Astrocyte (in vitro differentiated cells and primary cell): Measurements from ENCODE around the gene STX4. TPM values are rescaled to one million over a fixed set of nuclear protein-coding genes. Genes with fewer than 3 reads are reported as not detected.

Experiments
- DNase-seq: peaks from one replicate; pipeline ENCODE4 v3.0.0-alpha.2; 2010; ENCODE audit warnings: low read depth
- FAIRE-seq: peaks from 2 replicates; lab custom pipeline; 2011; peaks lifted over from hg19 to GRCh38; lab: Jason Lieb, UNC
- H2AFZ ChIP-seq: 2 replicates; pipeline ENCODE4 v1.6.0; 2012; ENCODE audit warnings: low read depth, low read length, inconsistent platforms
- H3K27ac ChIP-seq: 2 replicates; pipeline ENCODE4 v1.5.1; 2011; ENCODE audit warnings: low read depth, low read length, inconsistent platforms
- H3K27me3 ChIP-seq: 2 replicates; pipeline ENCODE4 v1.6.0; 2011; ENCODE audit warnings: low read length, inconsistent platforms; ENCODE audit not compliant: insufficient read depth
- H3K36me3 ChIP-seq: 2 replicates; pipeline ENCODE4 v1.5.1; 2011; ENCODE audit warnings: low read length, inconsistent platforms; ENCODE audit not compliant: insufficient read depth
- H3K4me1 ChIP-seq: 2 replicates; pipeline ENCODE4 v1.5.1; 2011; ENCODE audit warnings: low read length, inconsistent platforms; ENCODE audit not compliant: insufficient read depth
- H3K4me2 ChIP-seq: 2 replicates; pipeline ENCODE4 v1.6.0; 2012; ENCODE audit warnings: low read length, inconsistent platforms
- H3K4me3 ChIP-seq: 2 replicates; pipeline ENCODE4 v1.5.1; 2011; ENCODE audit warnings: low read depth, mild to moderate bottlenecking, low read length, inconsistent platforms; ENCODE audit not compliant: insufficient read depth
- H3K79me2 ChIP-seq: 2 replicates; pipeline ENCODE4 v1.6.0; 2012; ENCODE audit warnings: mild to moderate bottlenecking, low read length, inconsistent platforms; ENCODE audit not compliant: insufficient read depth
- H3K9ac ChIP-seq: 2 replicates; pipeline ENCODE4 v1.6.0; 2012; ENCODE audit warnings: mild to moderate bottlenecking, low read length, inconsistent platforms
- H3K9me3 ChIP-seq: 2 replicates; pipeline ENCODE4 v1.5.1; 2012; ENCODE audit warnings: low read depth, mild to moderate bottlenecking, low read length, inconsistent platforms; ENCODE audit not compliant: insufficient read depth
- H4K20me1 ChIP-seq: 2 replicates; pipeline ENCODE4 v1.6.0; 2012; ENCODE audit warnings: low read length, inconsistent platforms; ENCODE audit not compliant: insufficient read depth
- H3K27ac Mint-ChIP-seq: one replicate; pipeline ENCODE4 v1.8.0; 2021; ENCODE audit warnings: mild to moderate bottlenecking, mixed read lengths; ENCODE audit not compliant: unreplicated experiment
- H3K27me3 Mint-ChIP-seq: one replicate; pipeline ENCODE4 v1.8.0; 2021; ENCODE audit warnings: low read depth, mixed read lengths; ENCODE audit not compliant: unreplicated experiment
- H3K36me3 Mint-ChIP-seq: one replicate; pipeline ENCODE4 v1.8.0; 2021; ENCODE audit warnings: low read depth, mixed read lengths; ENCODE audit not compliant: unreplicated experiment
- H3K4me1 Mint-ChIP-seq: one replicate; pipeline ENCODE4 v1.8.0; 2021; ENCODE audit warnings: low read depth, mixed read lengths; ENCODE audit not compliant: unreplicated experiment
- H3K4me3 Mint-ChIP-seq: one replicate; pipeline ENCODE4 v1.8.0; 2021; ENCODE audit warnings: mild to moderate bottlenecking, moderate library complexity, mixed read lengths; ENCODE audit not compliant: unreplicated experiment
- H3K9me3 Mint-ChIP-seq: one replicate; pipeline ENCODE4 v1.8.0; 2021; ENCODE audit warnings: mild to moderate bottlenecking, mixed read lengths; ENCODE audit not compliant: unreplicated experiment
- CTCF ChIP-seq: IDR thresholded peaks from 2 replicates; pipeline ENCODE4 v1.5.1; 2011; ENCODE audit warnings: low read depth, mild to moderate bottlenecking, inconsistent platforms, low read length, moderate library complexity; ENCODE audit not compliant: insufficient read depth
- EZH2 ChIP-seq: IDR thresholded peaks from 2 replicates; pipeline ENCODE4 v1.6.1; 2012; ENCODE audit warnings: mild to moderate bottlenecking, low read length, inconsistent platforms; ENCODE audit not compliant: insufficient read depth
- total RNA-seq: library from RNA; stranded (reverse); gene quantifications from 2 replicates; pipeline ENCODE4 v1.2.1, GENCODE V29; 2021

Gene STX4
- total RNA-seq, 1 donor from 2014 or later = 56.0 TPM

- FAIRE-seq (no peak), DNase-seq (no peak)
- no peaks in the 10 kb centered on the region for H3K36me3 ChIP-seq
- no peaks in the 10 kb centered on the region for H3K9me3 ChIP-seq
- H4K20me1 ChIP-seq = peaks cover 11% of the 10 kb centered on the region
- Mint-ChIP-seq H3K36me3 (peaks cover 2% of the 10 kb centered on the region), H3K4me3 (no peak overlapping the region), H3K9me3 (no peaks in the 10 kb centered on the region), H3K4me1 (peaks cover 53% of the 10 kb centered on the region), H3K27ac (peak overlapping the region; percentile 99), H3K27me3 (no peaks in the 10 kb centered on the region)
- H3K79me2 ChIP-seq = peaks cover 53% of the 10 kb centered on the region
- H3K4me3 ChIP-seq = no peak overlapping the region
- H3K4me1 ChIP-seq = peaks cover 30% of the 10 kb centered on the region
- no peak for TF ChIP-seq EZH2
- H3K27ac ChIP-seq = no peak overlapping the region
- no peak overlapping the region for H3K4me2 ChIP-seq
- H3K27me3 ChIP-seq = no peaks in the 10 kb centered on the region
- H2AFZ ChIP-seq = no peak overlapping the region
- H3K9ac ChIP-seq = no peak overlapping the region
Measured at GRCh38 chr16:31002862-31003341, 30.5 kb upstream of the STX4 start.

- Histone ChIP-seq H3K4me1 (peaks cover 29% of the 10 kb centered on the region), H3K4me2 (no peak overlapping the region), H4K20me1 (peaks cover 11% of the 10 kb centered on the region), H3K79me2 (peaks cover 58% of the 10 kb centered on the region), H3K9ac (no peak overlapping the region), H3K4me3 (no peak overlapping the region), H3K36me3 (no peaks in the 10 kb centered on the region), H2AFZ (no peak overlapping the region), H3K27me3 (no peaks in the 10 kb centered on the region), H3K9me3 (no peaks in the 10 kb centered on the region), H3K27ac (no peak overlapping the region)
- peaks cover 2% of the 10 kb centered on the region for H3K36me3 Mint-ChIP-seq
- H3K9me3 Mint-ChIP-seq = no peaks in the 10 kb centered on the region
- H3K27me3 Mint-ChIP-seq = no peaks in the 10 kb centered on the region
- DNase-seq (no peak), FAIRE-seq (no peak)
- H3K27ac Mint-ChIP-seq = peak overlapping the region; percentile 99
- H3K4me1 Mint-ChIP-seq = peaks cover 50% of the 10 kb centered on the region
- no peak for TF ChIP-seq EZH2
- no peak for TF ChIP-seq CTCF
- no peak overlapping the region for H3K4me3 Mint-ChIP-seq
Measured at GRCh38 chr16:31003744-31004143, 29.6 kb upstream of the STX4 start.

- TF ChIP-seq CTCF (no peak), EZH2 (no peak)
- H3K27ac ChIP-seq = no peak overlapping the region
- H3K4me1 Mint-ChIP-seq = peaks cover 50% of the 10 kb centered on the region
- H3K4me2 ChIP-seq = no peak overlapping the region
- H3K9ac ChIP-seq = no peak overlapping the region
- no peaks in the 10 kb centered on the region for H3K27me3 ChIP-seq
- H3K4me1 ChIP-seq = peaks cover 29% of the 10 kb centered on the region
- no peak for DNase-seq
- no peaks in the 10 kb centered on the region for H3K9me3 ChIP-seq
- H3K36me3 ChIP-seq = no peaks in the 10 kb centered on the region
- H3K4me3 Mint-ChIP-seq = no peak overlapping the region
- H3K4me3 ChIP-seq = no peak overlapping the region
- no peak overlapping the region for H2AFZ ChIP-seq
- H3K27me3 Mint-ChIP-seq = no peaks in the 10 kb centered on the region
- no peaks in the 10 kb centered on the region for H3K9me3 Mint-ChIP-seq
- H3K27ac Mint-ChIP-seq = no peak overlapping the region
- FAIRE-seq = no peak
- H3K36me3 Mint-ChIP-seq = peaks cover 2% of the 10 kb centered on the region
- peaks cover 11% of the 10 kb centered on the region for H4K20me1 ChIP-seq
- peaks cover 67% of the 10 kb centered on the region for H3K79me2 ChIP-seq
Measured at GRCh38 chr16:31004658-31005057, 28.7 kb upstream of the STX4 start.
